Chondrocyte (in vitro differentiated cells): ENCODE measurements around the gene NMS. TPM values are rescaled to one million over a fixed set of nuclear protein-coding genes. Genes with fewer than 3 reads are reported as not detected.

Experiments
- DNase-seq: peaks from one replicate; pipeline ENCODE4 v3.0.0; 2021; ENCODE audit warnings: mixed read lengths, low spot score
- H3K27ac Mint-ChIP-seq: one replicate; pipeline ENCODE4 v1.8.0; 2021; ENCODE audit warnings: mild to moderate bottlenecking, moderate library complexity, mixed read lengths; ENCODE audit not compliant: unreplicated experiment
- H3K27me3 Mint-ChIP-seq: 2 replicates; pipeline ENCODE4 v1.8.0; 2021; ENCODE audit warnings: low read depth, mixed read lengths
- H3K36me3 Mint-ChIP-seq: 2 replicates; pipeline ENCODE4 v1.8.0; 2021; ENCODE audit warnings: low read depth, mixed read lengths
- H3K4me1 Mint-ChIP-seq: 2 replicates; pipeline ENCODE4 v1.8.0; 2021; ENCODE audit warnings: low read depth, mild to moderate bottlenecking, mixed read lengths
- H3K4me3 Mint-ChIP-seq: one replicate; pipeline ENCODE4 v1.8.0; 2021; ENCODE audit warnings: mild to moderate bottlenecking, moderate library complexity, mixed read lengths; ENCODE audit not compliant: unreplicated experiment
- H3K9me3 Mint-ChIP-seq: 2 replicates; pipeline ENCODE4 v1.8.0; 2021; ENCODE audit warnings: low read depth, mixed read lengths
- CTCF ChIP-seq: fragments of 200-600 bp; sonication (generic); IDR thresholded peaks from 2 replicates; pipeline ENCODE4 v1.5.0; 2021; ENCODE audit warnings: antibody characterized with exemption, mild to moderate bottlenecking, moderate library complexity
- total RNA-seq: library from RNA; stranded (reverse); gene quantifications from 3 replicates; pipeline ENCODE4 v1.2.1, GENCODE V29; 2021

Gene NMS
- total RNA-seq, 1 donor from 2014 or later = not detected

- TF ChIP-seq CTCF = no peak
- no peak overlapping the region for H3K4me3 Mint-ChIP-seq
- no peak for DNase-seq
- H3K27me3 Mint-ChIP-seq = peaks cover 10% of the 10 kb centered on the region
- H3K27ac Mint-ChIP-seq = no peak overlapping the region
- H3K9me3 Mint-ChIP-seq = peaks cover 5% of the 10 kb centered on the region
- H3K36me3 Mint-ChIP-seq = no peaks in the 10 kb centered on the region
- H3K4me1 Mint-ChIP-seq = no peaks in the 10 kb centered on the region
These were observed 52.1 kb downstream of the NMS start for GRCh38 chr2:100522430-100522829.

- no peak for TF ChIP-seq CTCF
- H3K4me1 Mint-ChIP-seq = no peaks in the 10 kb centered on the region
- H3K27ac Mint-ChIP-seq = no peak overlapping the region
- no peak overlapping the region for H3K4me3 Mint-ChIP-seq
- no peak for DNase-seq
- peaks cover 5% of the 10 kb centered on the region for H3K9me3 Mint-ChIP-seq
- H3K36me3 Mint-ChIP-seq = no peaks in the 10 kb centered on the region
- H3K27me3 Mint-ChIP-seq = peaks cover 11% of the 10 kb centered on the region
These were observed 54.0 kb downstream of the NMS start for GRCh38 chr2:100524331-100524730.

GRCh38 chr2:100526868-100527267, 56.6 kb downstream of the NMS start:
- peaks cover 5% of the 10 kb centered on the region for H3K9me3 Mint-ChIP-seq

GRCh38 chr2:100527440-100528015, 57.2 kb downstream of the NMS start:
- no peaks in the 10 kb centered on the region for H3K36me3 Mint-ChIP-seq
- peaks cover 5% of the 10 kb centered on the region for H3K9me3 Mint-ChIP-seq
- H3K27ac Mint-ChIP-seq = no peak overlapping the region
- H3K4me1 Mint-ChIP-seq = no peaks in the 10 kb centered on the region
- TF ChIP-seq CTCF = no peak
- no peak for DNase-seq
- no peak overlapping the region for H3K4me3 Mint-ChIP-seq
- peaks cover 14% of the 10 kb centered on the region for H3K27me3 Mint-ChIP-seq

More at GRCh38 chr2:100526868-100527267, 56.6 kb downstream of the NMS start:
- Mint-ChIP-seq H3K27ac (no peak overlapping the region), H3K4me3 (no peak overlapping the region), H3K4me1 (no peaks in the 10 kb centered on the region), H3K36me3 (no peaks in the 10 kb centered on the region), H3K27me3 (peaks cover 14% of the 10 kb centered on the region)
- no peak for TF ChIP-seq CTCF
- no peak for DNase-seq

GRCh38 chr2:100529176-100529575, 58.9 kb downstream of the NMS start:
- TF ChIP-seq CTCF = no peak
- DNase-seq = no peak
- Mint-ChIP-seq H3K36me3 (no peaks in the 10 kb centered on the region), H3K4me3 (no peak overlapping the region), H3K4me1 (no peaks in the 10 kb centered on the region), H3K27me3 (peaks cover 16% of the 10 kb centered on the region), H3K27ac (no peak overlapping the region), H3K9me3 (peaks cover 2% of the 10 kb centered on the region)
